ENCODE measurements around the gene NRARP. TPM values are rescaled to one million over a fixed set of nuclear protein-coding genes. Genes with fewer than 3 reads are reported as not detected.

NRARP gene
- total RNA-seq, 1 experiment from 2014 or later: 22.2 TPM

DNA sequence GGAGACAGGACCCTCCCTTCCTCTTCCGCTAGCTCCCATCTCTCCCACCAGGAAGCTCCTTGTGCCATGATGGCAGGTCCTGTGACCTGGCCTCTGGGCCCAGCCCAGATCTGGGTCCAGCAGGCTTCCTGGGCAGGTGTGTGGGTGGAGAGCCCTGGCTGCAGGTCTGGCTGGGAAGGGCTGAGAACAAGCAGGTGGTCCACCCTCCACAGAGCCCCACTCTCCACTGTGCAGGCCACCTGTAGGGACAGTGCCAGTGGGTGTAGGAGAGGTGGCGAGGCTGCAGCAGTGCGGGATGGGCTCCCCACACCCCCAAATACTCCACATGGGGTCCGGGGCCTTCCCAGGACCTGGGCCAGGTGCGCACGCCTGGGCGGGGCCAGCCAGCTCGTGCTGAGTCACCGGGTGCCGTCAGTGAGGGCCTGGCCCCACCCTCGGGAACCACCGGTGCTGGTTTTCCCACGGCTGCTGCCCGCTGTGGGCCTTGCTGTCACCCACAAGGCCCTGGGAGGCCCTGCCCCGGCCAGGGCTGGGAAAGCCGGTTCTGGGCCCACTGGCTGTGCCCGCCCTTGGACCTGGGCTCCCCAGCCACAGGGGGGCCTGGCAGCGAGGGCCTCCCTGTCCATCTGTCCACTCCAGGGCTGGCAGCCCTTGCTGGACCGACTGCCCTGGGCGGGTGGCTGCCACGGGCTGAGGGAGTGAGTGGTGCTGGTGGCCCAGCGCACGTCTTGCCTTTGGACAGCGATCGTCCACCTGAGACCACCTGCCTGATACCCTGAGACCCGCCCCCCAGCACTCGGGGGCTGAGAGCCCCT is 9.3 kb upstream of the NRARP start:
- Histone ChIP-seq H3K4me1 (ENCODE audit: control insufficient read depth in 1 of 2, insufficient read depth in 2 of 2, low read length in 2 of 2) (peaks cover 31 to 51% of the 10 kb centered on the region in 2 experiments), H3K27me3 (ENCODE audit: insufficient read depth, low read length) (no peaks in the 10 kb centered on the region), H2AFZ (ENCODE audit: low read depth, low read length, poor library complexity, severe bottlenecking) (no peak overlapping the region), H3K9ac (ENCODE audit: low read length) (peak overlapping the region; percentile 64), H3K9me3 (ENCODE audit: control insufficient read depth in 1 of 2, insufficient read depth in 1 of 2, low read depth in 1 of 2, low read length in 2 of 2) (no peaks in the 10 kb centered on the region), H3K27ac (ENCODE audit: low read depth, low read length) (peak overlapping the region; percentile 83), H3K36me3 (ENCODE audit: control insufficient read depth in 1 of 2, insufficient read depth in 2 of 2, low read length in 2 of 2) (no peaks in the 10 kb centered on the region), H3K4me2 (ENCODE audit: low read length) (peak overlapping the region; percentile 76), H4K20me1 (ENCODE audit: insufficient read depth) (no peaks in the 10 kb centered on the region), H3K4me3 (replicated peaks in 1 of 2; ENCODE audit: low read depth in 1 of 2, low read length in 2 of 2) (peak overlapping the region in 1 of 2 experiments; percentile 24; a peak in 1 of 4 replicates), H3K9me2 (ENCODE audit: insufficient read depth) (no peaks in the 10 kb centered on the region), H3K79me2 (ENCODE audit: insufficient read depth, low read length) (no peaks in the 10 kb centered on the region)
- ChIA-PET POLR2A (interaction anchor here (3.8 kb wide), 1 partner anchor 10 kb away, joined by 24 read pairs; the partner anchor contains the start of gene NRARP), CTCF (interaction anchor here (1.5 to 2.2 kb wide), 2 partner anchors 10 to 24 kb away, joined by 4 to 9 read pairs; partner anchors contain the start of gene NRARP), RAD21 (ENCODE audit: low non-redundant PET in 1 of 2, low total read pairs in 2 of 2, uncharacterized antibody in 2 of 2, unreplicated experiment in 2 of 2) (no interaction called here)
- BruUV-seq (replicated peaks): no TSS peak
- DNase-seq (ENCODE audit: low read depth, low spot score) (peak; percentile 62), ATAC-seq (peak; percentile 79)
- intact Hi-C loops (cut with micrococcal nuclease): no loop called here
- no peak for TF ChIP-seq EZH2phosphoT487 (IDR thresholded peaks at IDR 0.05; ENCODE audit: borderline replicate concordance)
- peak; percentile 41; the same call in 1 of the 2 replicates for TF ChIP-seq ZFX (IDR thresholded peaks at IDR 0.05)

DNA sequence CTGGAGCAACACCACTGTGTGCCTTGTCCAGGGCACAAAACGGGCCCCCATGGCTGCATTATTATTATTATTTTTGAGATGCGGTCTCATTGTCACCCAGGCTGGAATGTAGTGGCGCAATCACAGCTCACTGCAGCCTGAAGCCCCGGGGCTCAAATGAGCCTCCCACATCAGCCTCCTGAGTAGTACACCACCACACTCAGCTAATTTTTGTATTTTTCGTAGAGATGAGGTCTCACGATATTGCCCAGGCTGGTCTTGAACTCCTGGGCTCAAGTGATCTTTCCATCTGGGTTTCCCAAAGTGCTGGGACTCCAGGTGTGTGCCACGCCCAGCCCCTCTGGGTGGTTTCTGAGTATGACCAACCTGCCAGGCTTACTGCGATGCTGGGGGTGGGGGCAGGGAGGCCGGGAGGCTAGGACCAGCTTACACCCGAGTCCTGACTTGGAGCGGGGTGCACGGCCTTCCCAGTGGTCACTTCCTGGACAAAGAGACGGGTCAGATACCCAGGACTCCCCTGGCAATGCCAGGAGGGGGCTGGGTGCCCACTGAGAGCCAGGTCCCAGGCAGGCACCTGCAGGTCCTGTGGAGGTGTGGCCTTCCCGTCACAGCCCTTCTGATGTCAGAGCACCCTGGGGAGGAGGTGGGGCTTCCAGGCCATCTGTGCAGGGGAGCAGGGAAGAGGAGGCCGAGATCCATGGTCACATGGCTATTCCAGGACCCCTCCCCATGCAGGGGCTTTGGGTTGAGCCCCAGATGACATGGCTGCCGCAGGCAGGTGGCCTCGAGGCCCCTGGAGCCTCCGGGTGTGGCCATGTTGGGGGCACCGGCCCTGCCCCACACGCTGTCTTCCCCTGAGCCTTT is 8.3 kb upstream of the NRARP start:
- Histone ChIP-seq H3K9me2 (ENCODE audit: insufficient read depth) (no peaks in the 10 kb centered on the region), H4K20me1 (ENCODE audit: insufficient read depth) (no peaks in the 10 kb centered on the region), H3K9ac (ENCODE audit: low read length) (peak overlapping the region; percentile 64; the same call in 1 of the 2 replicates), H3K79me2 (ENCODE audit: insufficient read depth, low read length) (no peaks in the 10 kb centered on the region), H3K36me3 (ENCODE audit: control insufficient read depth in 1 of 2, insufficient read depth in 2 of 2, low read length in 2 of 2) (no peaks in the 10 kb centered on the region), H3K4me1 (ENCODE audit: control insufficient read depth in 1 of 2, insufficient read depth in 2 of 2, low read length in 2 of 2) (peaks cover 26 to 50% of the 10 kb centered on the region in 2 experiments), H3K27ac (ENCODE audit: low read depth, low read length) (peak overlapping the region; percentile 83), H3K9me3 (ENCODE audit: control insufficient read depth in 1 of 2, insufficient read depth in 1 of 2, low read depth in 1 of 2, low read length in 2 of 2) (no peaks in the 10 kb centered on the region), H3K27me3 (ENCODE audit: insufficient read depth, low read length) (no peaks in the 10 kb centered on the region), H2AFZ (ENCODE audit: low read depth, low read length, poor library complexity, severe bottlenecking) (no peak overlapping the region), H3K4me2 (ENCODE audit: low read length) (peak overlapping the region; percentile 76), H3K4me3 (replicated peaks in 1 of 2; ENCODE audit: low read depth in 1 of 2, low read length in 2 of 2) (no peak overlapping the region)
- BruUV-seq (replicated peaks): no TSS peak
- intact Hi-C loops (cut with micrococcal nuclease): no loop called here
- peak; percentile 8; the same call in 1 of the 2 replicates for TF ChIP-seq POLR2AphosphoS5 (IDR thresholded peaks at IDR 0.05; ENCODE audit: low read depth, low read length)
- TF ChIP-seq, protein P1, sequence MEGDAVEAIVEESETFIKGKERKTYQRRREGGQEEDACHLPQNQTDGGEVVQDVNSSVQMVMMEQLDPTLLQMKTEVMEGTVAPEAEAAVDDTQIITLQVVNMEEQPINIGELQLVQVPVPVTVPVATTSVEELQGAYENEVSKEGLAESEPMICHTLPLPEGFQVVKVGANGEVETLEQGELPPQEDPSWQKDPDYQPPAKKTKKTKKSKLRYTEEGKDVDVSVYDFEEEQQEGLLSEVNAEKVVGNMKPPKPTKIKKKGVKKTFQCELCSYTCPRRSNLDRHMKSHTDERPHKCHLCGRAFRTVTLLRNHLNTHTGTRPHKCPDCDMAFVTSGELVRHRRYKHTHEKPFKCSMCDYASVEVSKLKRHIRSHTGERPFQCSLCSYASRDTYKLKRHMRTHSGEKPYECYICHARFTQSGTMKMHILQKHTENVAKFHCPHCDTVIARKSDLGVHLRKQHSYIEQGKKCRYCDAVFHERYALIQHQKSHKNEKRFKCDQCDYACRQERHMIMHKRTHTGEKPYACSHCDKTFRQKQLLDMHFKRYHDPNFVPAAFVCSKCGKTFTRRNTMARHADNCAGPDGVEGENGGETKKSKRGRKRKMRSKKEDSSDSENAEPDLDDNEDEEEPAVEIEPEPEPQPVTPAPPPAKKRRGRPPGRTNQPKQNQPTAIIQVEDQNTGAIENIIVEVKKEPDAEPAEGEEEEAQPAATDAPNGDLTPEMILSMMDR (IDR thresholded peaks at IDR 0.05 in 2 of 3, conservative IDR thresholded peaks at IDR 0.05 in 1 of 3; ENCODE audit: borderline replicate concordance in 1 of 3, insufficient read depth in 1 of 3, low read depth in 2 of 3, low read length in 2 of 3): no peak
- ChIA-PET RAD21 (ENCODE audit: low non-redundant PET in 1 of 2, low total read pairs in 2 of 2, uncharacterized antibody in 2 of 2, unreplicated experiment in 2 of 2) (no interaction called here), CTCF (interaction anchor here (1.5 to 2.2 kb wide), 2 partner anchors 9 to 23 kb away, joined by 4 to 9 read pairs; partner anchors contain the start of gene NRARP), POLR2A (interaction anchor here (3.8 kb wide), 1 partner anchor 9 kb away, joined by 24 read pairs; the partner anchor contains the start of gene NRARP)
- no peak for DNase-seq (ENCODE audit: low read depth, low spot score)
- ATAC-seq: peak; percentile 66
